HEK293 (cell line): ENCODE measurements around the gene ATF5.

ENCODE experiments used
- EGR2 ChIP-seq: fragments of 450-650 bp; formaldehyde crosslinking; IDR thresholded peaks from 2 replicates; pipeline ENCODE4 v1.5.1; 2016; ENCODE audit warnings: low read depth, missing biosample characterization, missing genetic modification characterization
- OSR2 ChIP-seq: fragments of 450-650 bp; formaldehyde crosslinking; IDR thresholded peaks from 2 replicates; pipeline ENCODE4 v1.5.1; 2016; ENCODE audit warnings: missing biosample characterization, missing genetic modification characterization
- SP3 ChIP-seq: fragments of 450-650 bp; formaldehyde crosslinking; IDR thresholded peaks from 2 replicates; pipeline ENCODE4 v1.5.1; 2016; ENCODE audit warnings: missing biosample characterization, missing genetic modification characterization
- YY2 ChIP-seq: fragments of 450-650 bp; formaldehyde crosslinking; IDR thresholded peaks from 2 replicates; pipeline ENCODE4 v1.5.1; 2016; ENCODE audit warnings: missing biosample characterization, missing genetic modification characterization
- ZBTB1 ChIP-seq: fragments of 450-650 bp; formaldehyde crosslinking; IDR thresholded peaks from 2 replicates; pipeline ENCODE4 v1.5.1; 2016; ENCODE audit warnings: missing biosample characterization, missing genetic modification characterization
- ZBTB7A ChIP-seq: fragments of 450-650 bp; formaldehyde crosslinking; IDR thresholded peaks from 2 replicates; pipeline ENCODE4 v1.5.1; 2016; ENCODE audit warnings: low read depth, missing biosample characterization, missing genetic modification characterization
- ZEB2 ChIP-seq: fragments of 450-650 bp; formaldehyde crosslinking; IDR thresholded peaks from 2 replicates; pipeline ENCODE4 v1.5.1; 2016; ENCODE audit warnings: missing biosample characterization, missing genetic modification characterization
- ZFP41 ChIP-seq: fragments of 450-650 bp; formaldehyde crosslinking; IDR thresholded peaks from 2 replicates; pipeline ENCODE4 v1.5.1; 2016; ENCODE audit warnings: missing biosample characterization, missing genetic modification characterization, borderline replicate concordance
- ZNF146 ChIP-seq: fragments of 450-650 bp; formaldehyde crosslinking; IDR thresholded peaks from 2 replicates; pipeline ENCODE4 v1.5.1; 2016; ENCODE audit warnings: missing biosample characterization, missing genetic modification characterization
- ZNF157 ChIP-seq: fragments of 450-650 bp; formaldehyde crosslinking; IDR thresholded peaks from 2 replicates; pipeline ENCODE4 v1.5.1; 2016; ENCODE audit warnings: missing biosample characterization, missing genetic modification characterization
- ZNF175 ChIP-seq: fragments of 450-650 bp; formaldehyde crosslinking; IDR thresholded peaks from 2 replicates; pipeline ENCODE4 v1.5.1; 2016; ENCODE audit warnings: missing biosample characterization, missing genetic modification characterization
- ZNF248 ChIP-seq: fragments of 450-650 bp; formaldehyde crosslinking; IDR thresholded peaks from 2 replicates; pipeline ENCODE4 v1.5.1; 2017; ENCODE audit warnings: missing biosample characterization, missing genetic modification characterization
- ZNF335 ChIP-seq: fragments of 450-650 bp; formaldehyde crosslinking; conservative IDR thresholded peaks from 2 replicates; pipeline ENCODE4 v1.5.1; 2016; ENCODE audit warnings: missing biosample characterization, missing genetic modification characterization
- ZNF404 ChIP-seq: fragments of 450-650 bp; formaldehyde crosslinking; IDR thresholded peaks from 2 replicates; pipeline ENCODE4 v1.5.1; 2017; ENCODE audit warnings: missing biosample characterization, missing genetic modification characterization
- ZNF610 ChIP-seq: fragments of 450-650 bp; formaldehyde crosslinking; IDR thresholded peaks from 2 replicates; pipeline ENCODE4 v1.5.1; 2016; ENCODE audit warnings: missing biosample characterization, missing genetic modification characterization, borderline replicate concordance
- ZNF629 ChIP-seq: fragments of 450-650 bp; formaldehyde crosslinking; IDR thresholded peaks from 2 replicates; pipeline ENCODE4 v1.5.1; 2017; ENCODE audit warnings: missing biosample characterization, missing genetic modification characterization
- ZNF660 ChIP-seq: fragments of 450-650 bp; IDR thresholded peaks from 2 replicates; pipeline ENCODE4 v1.5.1; 2018; ENCODE audit warnings: missing biosample characterization, mild to moderate bottlenecking, missing genetic modification characterization
- ZNF76 ChIP-seq: fragments of 450-650 bp; formaldehyde crosslinking; IDR thresholded peaks from 2 replicates; pipeline ENCODE4; 2016; ENCODE audit warnings: low read depth, missing biosample characterization, missing genetic modification characterization, borderline replicate concordance
- ZNF785 ChIP-seq: fragments of 450-650 bp; formaldehyde crosslinking; IDR thresholded peaks from 2 replicates; pipeline ENCODE4 v1.5.1; 2016; ENCODE audit warnings: missing biosample characterization, missing genetic modification characterization
- TF ChIP-seq, protein P1 (sequence below): fragments of 450-650 bp; formaldehyde crosslinking; IDR thresholded peaks from 2 replicates; pipeline ENCODE4 v1.5.1; 2016; ENCODE audit warnings: missing biosample characterization, missing genetic modification characterization
- TF ChIP-seq, protein P2 (sequence below): fragments of 450-650 bp; formaldehyde crosslinking; IDR thresholded peaks from 2 replicates; pipeline ENCODE4 v1.5.0; 2017; ENCODE audit warnings: missing biosample characterization, missing genetic modification characterization, borderline replicate concordance
- TF ChIP-seq, protein P3 (sequence below): fragments of 450-650 bp; formaldehyde crosslinking; IDR thresholded peaks from 2 replicates; pipeline ENCODE4 v1.5.1; 2016; ENCODE audit warnings: missing biosample characterization, missing genetic modification characterization
- TF ChIP-seq, protein P4 (sequence below): fragments of 450-650 bp; formaldehyde crosslinking; IDR thresholded peaks from 2 replicates; pipeline ENCODE4 v1.5.1; 2016; ENCODE audit warnings: missing biosample characterization, missing genetic modification characterization
- TF ChIP-seq, protein P5 (sequence below): fragments of 450-650 bp; formaldehyde crosslinking; IDR thresholded peaks from 2 replicates; pipeline ENCODE4 v1.5.1; 2016; ENCODE audit warnings: missing biosample characterization, missing genetic modification characterization
- TF ChIP-seq, protein P6 (sequence below): fragments of 450-650 bp; formaldehyde crosslinking; IDR thresholded peaks from 2 replicates; pipeline ENCODE4 v1.5.1; 2016; ENCODE audit warnings: missing biosample characterization, missing genetic modification characterization
- TF ChIP-seq, protein P7 (sequence below): fragments of 450-650 bp; formaldehyde crosslinking; IDR thresholded peaks from 2 replicates; pipeline ENCODE4 v1.5.1; 2016; ENCODE audit warnings: missing biosample characterization, missing genetic modification characterization, low read depth

ATF5 gene

DNA sequence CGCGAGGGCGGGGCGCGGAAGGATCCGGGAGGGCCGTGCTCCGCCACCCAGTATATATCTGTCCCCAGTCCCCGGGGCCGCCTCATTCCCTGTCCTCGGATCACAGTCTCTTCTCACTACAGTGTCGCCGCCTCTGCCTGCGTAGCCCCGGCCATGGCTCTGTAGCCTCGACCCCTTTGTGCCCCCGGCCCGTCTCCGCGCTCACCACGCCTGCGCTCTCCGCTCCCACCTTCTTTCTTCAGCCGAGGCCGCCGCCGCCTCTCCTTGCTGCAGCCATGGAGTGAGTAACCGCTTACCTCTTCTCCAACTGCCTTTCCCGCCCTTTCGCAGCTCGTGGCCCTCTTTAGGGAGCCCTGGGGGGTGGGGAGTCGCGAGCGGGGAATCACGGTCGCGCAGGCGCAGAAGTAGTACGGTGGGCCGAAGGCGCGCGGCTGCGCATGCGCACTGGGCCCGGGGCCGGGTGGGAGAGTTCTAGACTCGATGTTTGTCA, at the start of gene ATF5, which contains the start of gene NUP62 (continued):
- TF ChIP-seq, protein P1, sequence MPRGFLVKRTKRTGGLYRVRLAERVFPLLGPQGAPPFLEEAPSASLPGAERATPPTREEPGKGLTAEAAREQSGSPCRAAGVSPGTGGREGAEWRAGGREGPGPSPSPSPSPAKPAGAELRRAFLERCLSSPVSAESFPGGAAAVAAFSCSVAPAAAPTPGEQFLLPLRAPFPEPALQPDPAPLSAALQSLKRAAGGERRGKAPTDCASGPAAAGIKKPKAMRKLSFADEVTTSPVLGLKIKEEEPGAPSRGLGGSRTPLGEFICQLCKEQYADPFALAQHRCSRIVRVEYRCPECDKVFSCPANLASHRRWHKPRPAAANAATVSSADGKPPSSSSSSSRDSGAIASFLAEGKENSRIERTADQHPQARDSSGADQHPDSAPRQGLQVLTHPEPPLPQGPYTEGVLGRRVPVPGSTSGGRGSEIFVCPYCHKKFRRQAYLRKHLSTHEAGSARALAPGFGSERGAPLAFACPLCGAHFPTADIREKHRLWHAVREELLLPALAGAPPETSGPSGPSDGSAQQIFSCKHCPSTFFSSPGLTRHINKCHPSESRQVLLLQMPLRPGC: 0 out of 2 replicates have a peak, but pooled peaks have one; percentile 32
- TF ChIP-seq ZNF248 (tag by site-specific recombination) (no peak), ZNF629 (tag by site-specific recombination) (0 out of 2 replicates have a peak, but pooled peaks have one; percentile 8), ZNF175 (no peak), ZEB2 (tag by site-specific recombination) (peak; percentile 76), ZFP41 (tag by site-specific recombination) (peak; percentile 95; the same call in 1 of the 2 replicates), OSR2 (tag by site-specific recombination) (no peak), ZBTB7A (tag by site-specific recombination) (peak; percentile 40; the same call in 1 of the 2 replicates), ZNF404 (tag by site-specific recombination) (0 out of 2 replicates have a peak, but pooled peaks have one; percentile 9), ZNF335 (tag by site-specific recombination) (no peak; the same call in 1 of the 2 replicates), ZNF660 (tag by site-specific recombination) (peak; percentile 92), ZNF76 (tag by site-specific recombination) (peak; percentile 84), ZNF146 (tag by site-specific recombination) (no peak), EGR2 (tag by site-specific recombination) (0 out of 2 replicates have a peak, but pooled peaks have one; percentile 4), SP3 (tag by site-specific recombination) (peak; percentile 82), ZNF785 (tag by site-specific recombination) (peak; percentile 88; the same call in 1 of the 2 replicates), ZNF157 (no peak), ZBTB1 (tag by site-specific recombination) (no peak), ZNF610 (tag by site-specific recombination) (peak; percentile 22; the same call in 1 of the 2 replicates), YY2 (tag by site-specific recombination) (peak; percentile 83)
- TF ChIP-seq, protein P2, sequence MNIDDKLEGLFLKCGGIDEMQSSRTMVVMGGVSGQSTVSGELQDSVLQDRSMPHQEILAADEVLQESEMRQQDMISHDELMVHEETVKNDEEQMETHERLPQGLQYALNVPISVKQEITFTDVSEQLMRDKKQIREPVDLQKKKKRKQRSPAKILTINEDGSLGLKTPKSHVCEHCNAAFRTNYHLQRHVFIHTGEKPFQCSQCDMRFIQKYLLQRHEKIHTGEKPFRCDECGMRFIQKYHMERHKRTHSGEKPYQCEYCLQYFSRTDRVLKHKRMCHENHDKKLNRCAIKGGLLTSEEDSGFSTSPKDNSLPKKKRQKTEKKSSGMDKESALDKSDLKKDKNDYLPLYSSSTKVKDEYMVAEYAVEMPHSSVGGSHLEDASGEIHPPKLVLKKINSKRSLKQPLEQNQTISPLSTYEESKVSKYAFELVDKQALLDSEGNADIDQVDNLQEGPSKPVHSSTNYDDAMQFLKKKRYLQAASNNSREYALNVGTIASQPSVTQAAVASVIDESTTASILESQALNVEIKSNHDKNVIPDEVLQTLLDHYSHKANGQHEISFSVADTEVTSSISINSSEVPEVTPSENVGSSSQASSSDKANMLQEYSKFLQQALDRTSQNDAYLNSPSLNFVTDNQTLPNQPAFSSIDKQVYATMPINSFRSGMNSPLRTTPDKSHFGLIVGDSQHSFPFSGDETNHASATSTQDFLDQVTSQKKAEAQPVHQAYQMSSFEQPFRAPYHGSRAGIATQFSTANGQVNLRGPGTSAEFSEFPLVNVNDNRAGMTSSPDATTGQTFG: peak; percentile 82
- TF ChIP-seq, protein P3, sequence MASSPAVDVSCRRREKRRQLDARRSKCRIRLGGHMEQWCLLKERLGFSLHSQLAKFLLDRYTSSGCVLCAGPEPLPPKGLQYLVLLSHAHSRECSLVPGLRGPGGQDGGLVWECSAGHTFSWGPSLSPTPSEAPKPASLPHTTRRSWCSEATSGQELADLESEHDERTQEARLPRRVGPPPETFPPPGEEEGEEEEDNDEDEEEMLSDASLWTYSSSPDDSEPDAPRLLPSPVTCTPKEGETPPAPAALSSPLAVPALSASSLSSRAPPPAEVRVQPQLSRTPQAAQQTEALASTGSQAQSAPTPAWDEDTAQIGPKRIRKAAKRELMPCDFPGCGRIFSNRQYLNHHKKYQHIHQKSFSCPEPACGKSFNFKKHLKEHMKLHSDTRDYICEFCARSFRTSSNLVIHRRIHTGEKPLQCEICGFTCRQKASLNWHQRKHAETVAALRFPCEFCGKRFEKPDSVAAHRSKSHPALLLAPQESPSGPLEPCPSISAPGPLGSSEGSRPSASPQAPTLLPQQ: peak; percentile 96
- TF ChIP-seq, protein P4, sequence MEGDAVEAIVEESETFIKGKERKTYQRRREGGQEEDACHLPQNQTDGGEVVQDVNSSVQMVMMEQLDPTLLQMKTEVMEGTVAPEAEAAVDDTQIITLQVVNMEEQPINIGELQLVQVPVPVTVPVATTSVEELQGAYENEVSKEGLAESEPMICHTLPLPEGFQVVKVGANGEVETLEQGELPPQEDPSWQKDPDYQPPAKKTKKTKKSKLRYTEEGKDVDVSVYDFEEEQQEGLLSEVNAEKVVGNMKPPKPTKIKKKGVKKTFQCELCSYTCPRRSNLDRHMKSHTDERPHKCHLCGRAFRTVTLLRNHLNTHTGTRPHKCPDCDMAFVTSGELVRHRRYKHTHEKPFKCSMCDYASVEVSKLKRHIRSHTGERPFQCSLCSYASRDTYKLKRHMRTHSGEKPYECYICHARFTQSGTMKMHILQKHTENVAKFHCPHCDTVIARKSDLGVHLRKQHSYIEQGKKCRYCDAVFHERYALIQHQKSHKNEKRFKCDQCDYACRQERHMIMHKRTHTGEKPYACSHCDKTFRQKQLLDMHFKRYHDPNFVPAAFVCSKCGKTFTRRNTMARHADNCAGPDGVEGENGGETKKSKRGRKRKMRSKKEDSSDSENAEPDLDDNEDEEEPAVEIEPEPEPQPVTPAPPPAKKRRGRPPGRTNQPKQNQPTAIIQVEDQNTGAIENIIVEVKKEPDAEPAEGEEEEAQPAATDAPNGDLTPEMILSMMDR (tag by site-specific recombination): 0 out of 2 replicates have a peak, but pooled peaks have one; percentile 13
- TF ChIP-seq, protein P5, sequence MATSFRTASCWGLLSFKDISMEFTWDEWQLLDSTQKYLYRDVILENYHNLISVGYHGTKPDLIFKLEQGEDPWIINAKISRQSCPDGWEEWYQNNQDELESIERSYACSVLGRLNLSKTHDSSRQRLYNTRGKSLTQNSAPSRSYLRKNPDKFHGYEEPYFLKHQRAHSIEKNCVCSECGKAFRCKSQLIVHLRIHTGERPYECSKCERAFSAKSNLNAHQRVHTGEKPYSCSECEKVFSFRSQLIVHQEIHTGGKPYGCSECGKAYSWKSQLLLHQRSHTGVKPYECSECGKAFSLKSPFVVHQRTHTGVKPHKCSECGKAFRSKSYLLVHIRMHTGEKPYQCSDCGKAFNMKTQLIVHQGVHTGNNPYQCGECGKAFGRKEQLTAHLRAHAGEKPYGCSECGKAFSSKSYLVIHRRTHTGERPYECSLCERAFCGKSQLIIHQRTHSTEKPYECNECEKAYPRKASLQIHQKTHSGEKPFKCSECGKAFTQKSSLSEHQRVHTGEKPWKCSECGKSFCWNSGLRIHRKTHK: no peak
- TF ChIP-seq, protein P6, sequence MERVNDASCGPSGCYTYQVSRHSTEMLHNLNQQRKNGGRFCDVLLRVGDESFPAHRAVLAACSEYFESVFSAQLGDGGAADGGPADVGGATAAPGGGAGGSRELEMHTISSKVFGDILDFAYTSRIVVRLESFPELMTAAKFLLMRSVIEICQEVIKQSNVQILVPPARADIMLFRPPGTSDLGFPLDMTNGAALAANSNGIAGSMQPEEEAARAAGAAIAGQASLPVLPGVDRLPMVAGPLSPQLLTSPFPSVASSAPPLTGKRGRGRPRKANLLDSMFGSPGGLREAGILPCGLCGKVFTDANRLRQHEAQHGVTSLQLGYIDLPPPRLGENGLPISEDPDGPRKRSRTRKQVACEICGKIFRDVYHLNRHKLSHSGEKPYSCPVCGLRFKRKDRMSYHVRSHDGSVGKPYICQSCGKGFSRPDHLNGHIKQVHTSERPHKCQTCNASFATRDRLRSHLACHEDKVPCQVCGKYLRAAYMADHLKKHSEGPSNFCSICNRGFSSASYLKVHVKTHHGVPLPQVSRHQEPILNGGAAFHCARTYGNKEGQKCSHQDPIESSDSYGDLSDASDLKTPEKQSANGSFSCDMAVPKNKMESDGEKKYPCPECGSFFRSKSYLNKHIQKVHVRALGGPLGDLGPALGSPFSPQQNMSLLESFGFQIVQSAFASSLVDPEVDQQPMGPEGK: peak; percentile 85
- TF ChIP-seq, protein P7, sequence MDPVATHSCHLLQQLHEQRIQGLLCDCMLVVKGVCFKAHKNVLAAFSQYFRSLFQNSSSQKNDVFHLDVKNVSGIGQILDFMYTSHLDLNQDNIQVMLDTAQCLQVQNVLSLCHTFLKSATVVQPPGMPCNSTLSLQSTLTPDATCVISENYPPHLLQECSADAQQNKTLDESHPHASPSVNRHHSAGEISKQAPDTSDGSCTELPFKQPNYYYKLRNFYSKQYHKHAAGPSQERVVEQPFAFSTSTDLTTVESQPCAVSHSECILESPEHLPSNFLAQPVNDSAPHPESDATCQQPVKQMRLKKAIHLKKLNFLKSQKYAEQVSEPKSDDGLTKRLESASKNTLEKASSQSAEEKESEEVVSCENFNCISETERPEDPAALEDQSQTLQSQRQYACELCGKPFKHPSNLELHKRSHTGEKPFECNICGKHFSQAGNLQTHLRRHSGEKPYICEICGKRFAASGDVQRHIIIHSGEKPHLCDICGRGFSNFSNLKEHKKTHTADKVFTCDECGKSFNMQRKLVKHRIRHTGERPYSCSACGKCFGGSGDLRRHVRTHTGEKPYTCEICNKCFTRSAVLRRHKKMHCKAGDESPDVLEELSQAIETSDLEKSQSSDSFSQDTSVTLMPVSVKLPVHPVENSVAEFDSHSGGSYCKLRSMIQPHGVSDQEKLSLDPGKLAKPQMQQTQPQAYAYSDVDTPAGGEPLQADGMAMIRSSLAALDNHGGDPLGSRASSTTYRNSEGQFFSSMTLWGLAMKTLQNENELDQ (tag by site-specific recombination): no peak
